ENCODE results near the gene AVPI1.
"Not testable (repeated sequence)": the region's sequence is repeated elsewhere in the genome, so short reads cannot be mapped to it uniquely, and the experiment has no call there.

Gene AVPI1

GRCh38 chr10:97640868-97641811 is 45.9 kb downstream of the AVPI1 start:
- no peaks in the 10 kb centered on the region; the same call in 1 of the 2 replicates for H3K36me3 ChIP-seq (replicated peaks; ENCODE audit: insufficient read depth, low read length)
- H3K4me2 ChIP-seq (ENCODE audit: low read depth, low read length): peak overlapping the region; percentile 88
- H3F3A ChIP-seq (ENCODE audit: insufficient read depth, low read length): no peaks in the 10 kb centered on the region
- H3K4me1 ChIP-seq (ENCODE audit: low read length): 0 out of 2 replicates have a peak, but pooled peaks cover 4% of the 10 kb centered on the region
- no peaks in the 10 kb centered on the region for H3K9me2 ChIP-seq (replicated peaks; ENCODE audit: insufficient read depth, low read length)
- H3K4me3 ChIP-seq (ENCODE audit: low read length): peak overlapping the region; percentile 95
- H3K27ac ChIP-seq (ENCODE audit: low read length): peak overlapping the region; percentile 31; the same call in 1 of the 2 replicates
- no peaks in the 10 kb centered on the region for H3K9me3 ChIP-seq (replicated peaks; ENCODE audit: insufficient read depth, low read length)
- peak overlapping the region; percentile 82 for H3K9ac ChIP-seq (ENCODE audit: low read length)
- 0 out of 2 replicates have a peak, but pooled peaks cover 6% of the 10 kb centered on the region for H4K20me1 ChIP-seq (ENCODE audit: insufficient read depth, low read length)
- no peaks in the 10 kb centered on the region for H3K27me3 ChIP-seq (replicated peaks; ENCODE audit: insufficient read depth, low read length)
- peaks cover 36% of the 10 kb centered on the region for H3K79me2 ChIP-seq (ENCODE audit: low read length)
- peak; percentile 25 for DNase-seq
- peak overlapping the region; percentile 56 for H2AFZ ChIP-seq (ENCODE audit: low read length)
- no peak for TF ChIP-seq CTCF (IDR thresholded peaks at IDR 0.05; ENCODE audit: low read length)
- no peak for TF ChIP-seq EZH2 (optimal IDR thresholded peaks at IDR 0.05; ENCODE audit: low read depth, low read length)
- TF ChIP-seq EZH2phosphoT487 (IDR thresholded peaks at IDR 0.05; ENCODE audit: low read length): no peak

- DNase-seq: peak; percentile 100
- TF ChIP-seq EZH2phosphoT487 (IDR thresholded peaks at IDR 0.05; ENCODE audit: low read length) (no peak), EZH2 (optimal IDR thresholded peaks at IDR 0.05; ENCODE audit: low read depth, low read length) (no peak), CTCF (IDR thresholded peaks at IDR 0.05; ENCODE audit: low read length) (no peak)
- peak within 1 kb of the TSS; percentile 67 for H2AFZ ChIP-seq (ENCODE audit: low read length)
- peak within 1 kb of the TSS; percentile 95 for H3K4me3 ChIP-seq (ENCODE audit: low read length)
- H4K20me1 ChIP-seq (ENCODE audit: insufficient read depth, low read length): 0 out of 2 replicates have a peak, but pooled peaks cover 6% of the 10 kb centered on the region
- H3K9me2 ChIP-seq (replicated peaks; ENCODE audit: insufficient read depth, low read length): no peaks in the 10 kb centered on the region
- peak within 1 kb of the TSS; percentile 82 for H3K9ac ChIP-seq (ENCODE audit: low read length)
- H3F3A ChIP-seq (ENCODE audit: insufficient read depth, low read length): no peaks in the 10 kb centered on the region
- 0 out of 2 replicates have a peak, but pooled peaks cover 4% of the 10 kb centered on the region for H3K4me1 ChIP-seq (ENCODE audit: low read length)
- H3K79me2 ChIP-seq (ENCODE audit: low read length): peaks cover 36% of the 10 kb centered on the region
- no peaks in the 10 kb centered on the region for H3K9me3 ChIP-seq (replicated peaks; ENCODE audit: insufficient read depth, low read length)
- H3K27me3 ChIP-seq (replicated peaks; ENCODE audit: insufficient read depth, low read length): no peaks in the 10 kb centered on the region
- H3K36me3 ChIP-seq (replicated peaks; ENCODE audit: insufficient read depth, low read length): no peaks in the 10 kb centered on the region; the same call in 1 of the 2 replicates
- H3K27ac ChIP-seq (ENCODE audit: low read length): peak within 1 kb of the TSS; percentile 31; the same call in 1 of the 2 replicates
- H3K4me2 ChIP-seq (ENCODE audit: low read depth, low read length): peak within 1 kb of the TSS; percentile 88
Observed at GRCh38 chr10:97640174-97640867, 46.7 kb downstream of the AVPI1 start, which contains the start of gene PI4K2A. TSS of gene PI4K2A (plus strand) at chr10:97640671. CDS start at chr10:97640743, 72 bp downstream.

- not testable (repeated sequence) for H4K20me1 ChIP-seq (ENCODE audit: insufficient read depth, low read length); H3K27me3 ChIP-seq (replicated peaks; ENCODE audit: insufficient read depth, low read length); H3K9me2 ChIP-seq (replicated peaks; ENCODE audit: insufficient read depth, low read length); H3F3A ChIP-seq (ENCODE audit: insufficient read depth, low read length); H3K9me3 ChIP-seq (replicated peaks; ENCODE audit: insufficient read depth, low read length); H3K4me3 ChIP-seq (ENCODE audit: low read length); DNase-seq; H2AFZ ChIP-seq (ENCODE audit: low read length); H3K9ac ChIP-seq (ENCODE audit: low read length); H3K4me1 ChIP-seq (ENCODE audit: low read length); H3K27ac ChIP-seq (ENCODE audit: low read length); H3K4me2 ChIP-seq (ENCODE audit: low read depth, low read length); H3K36me3 ChIP-seq (replicated peaks; ENCODE audit: insufficient read depth, low read length)
- peaks cover 26% of the 10 kb centered on the region for H3K79me2 ChIP-seq (ENCODE audit: low read length)
Observed at GRCh38 chr10:97639090-97639489, 48.0 kb downstream of the AVPI1 start.
